HG03354 (cell line): Measurements from ENCODE around the gene PPP1R15B.
A peak's percentile ranks its signal among the peaks of the same experiment; 100 is the strongest.

Source experiments
- ATAC-seq: cut with Tn5 transposase; IDR thresholded peaks from one replicate; pipeline ENCODE4 v1.9.1; 2021; ENCODE audit warnings: mild to moderate bottlenecking; ENCODE audit not compliant: unreplicated experiment, poor library complexity, severe bottlenecking

The PPP1R15B gene

GRCh38 chr1:204406621-204407020 lies 5.0 kb downstream of the PPP1R15B start:
- ATAC-seq = no peak

- no peak for ATAC-seq
These were observed 5.6 kb downstream of the PPP1R15B start for GRCh38 chr1:204405988-204406387.

- no peak for ATAC-seq
These were observed 7.0 kb downstream of the PPP1R15B start for GRCh38 chr1:204404629-204405028.

- no peak for ATAC-seq
These were observed 9.2 kb downstream of the PPP1R15B start for GRCh38 chr1:204402391-204402790.

- no peak for ATAC-seq
These were observed 9.9 kb downstream of the PPP1R15B start for GRCh38 chr1:204401730-204402129.

GRCh38 chr1:204400882-204401510 lies 10.6 kb downstream of the PPP1R15B start:
- ATAC-seq = no peak

- ATAC-seq = peak; percentile 88
These were observed 13.2 kb downstream of the PPP1R15B start for GRCh38 chr1:204398197-204399125.

- no peak for ATAC-seq
These were observed 15.5 kb downstream of the PPP1R15B start for GRCh38 chr1:204396015-204396583.

- no peak for ATAC-seq
These were observed 20.0 kb downstream of the PPP1R15B start for GRCh38 chr1:204391629-204392028.

GRCh38 chr1:204390751-204391466 lies 20.7 kb downstream of the PPP1R15B start:
- no peak for ATAC-seq

GRCh38 chr1:204385727-204386126 lies 25.9 kb downstream of the PPP1R15B start:
- no peak for ATAC-seq

GRCh38 chr1:204384636-204385352 lies 26.8 kb downstream of the PPP1R15B start:
- no peak for ATAC-seq

GRCh38 chr1:204383163-204383904 lies 28.3 kb downstream of the PPP1R15B start:
- no peak for ATAC-seq

- no peak for ATAC-seq
These were observed 28.9 kb downstream of the PPP1R15B start for GRCh38 chr1:204382714-204383083.

GRCh38 chr1:204380293-204380831 lies 31.3 kb downstream of the PPP1R15B start:
- ATAC-seq = no peak

- ATAC-seq = peak; percentile 49
These were observed 33.6 kb downstream of the PPP1R15B start for GRCh38 chr1:204377800-204378668.

- ATAC-seq = no peak
These were observed 34.5 kb downstream of the PPP1R15B start for GRCh38 chr1:204376919-204377799.
